ENCODE results near the gene FLNC. TPM values are rescaled to one million over a fixed set of nuclear protein-coding genes. Genes with fewer than 3 reads are reported as not detected.

The FLNC gene
- total and polyA plus RNA-seq, 9 of the 15 experiments (the other 6 are each of a cell fraction or from before 2014, with no cell fraction given), result 0.90 to 155 (median 28.8) TPM

DNA sequence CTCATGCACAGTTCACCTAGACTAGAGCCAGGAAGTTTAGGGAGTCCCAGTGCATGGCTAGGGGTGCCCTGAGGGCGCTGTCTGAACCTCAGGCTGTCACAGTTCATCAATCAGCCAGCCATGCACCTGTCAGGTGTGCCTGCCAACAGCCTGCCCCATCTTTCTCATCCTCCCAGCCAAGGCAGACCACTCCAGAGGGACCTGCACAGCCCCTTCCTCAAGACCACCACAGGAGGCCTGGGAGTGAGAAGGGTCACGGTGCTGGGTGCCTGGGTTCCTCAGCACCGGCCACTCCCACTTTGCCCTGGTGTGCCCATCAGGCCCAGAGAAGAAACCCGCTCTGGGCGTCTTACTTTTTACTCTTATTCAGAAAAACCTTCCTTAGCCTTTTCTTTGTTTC is 40.8 kb downstream of the FLNC start (continued):
- no peak for TF ChIP-seq RREB1 (CRISPR knock-in tag; IDR thresholded peaks at IDR 0.05)

DNA sequence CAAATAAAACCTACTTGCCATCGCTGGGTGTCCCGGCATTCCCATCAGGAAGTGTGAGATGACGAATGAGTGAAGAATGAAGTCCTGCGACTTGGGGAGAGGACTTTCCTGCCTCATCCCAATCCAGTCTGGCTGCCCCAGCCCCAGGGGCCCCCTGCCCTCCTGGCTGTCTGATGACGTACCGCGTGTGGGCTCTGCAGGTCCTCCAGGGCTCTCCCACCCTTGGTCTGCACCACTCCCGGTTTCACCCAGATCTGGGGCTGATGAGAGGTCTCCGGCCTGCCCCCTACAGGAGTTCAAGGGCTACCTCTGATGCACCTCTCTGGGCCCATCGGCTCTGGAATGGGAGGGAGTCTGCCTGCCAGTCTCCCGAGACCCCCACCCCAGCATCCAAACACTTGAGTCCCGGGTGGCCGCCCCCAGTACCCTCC is 42.2 kb downstream of the FLNC start:
- Histone ChIP-seq H3K27me3 (ENCODE audit: control insufficient read depth in 2 of 2, insufficient read depth in 2 of 2, low read length in 2 of 2) (no peaks in the 10 kb centered on the region), H3K9ac (ENCODE audit: insufficient read depth in 1 of 2, low read depth in 2 of 2, low read length in 2 of 2) (peak overlapping the region in 1 of 2 experiments; percentile 15; a peak in 1 of 4 replicates), H3K36me3 (ENCODE audit: control insufficient read depth, insufficient read depth, low read length) (peaks cover 12% of the 10 kb centered on the region; the same call in 1 of the 3 replicates), H3K9me1 (ENCODE audit: control insufficient read depth, insufficient read depth, low read length) (no peaks in the 10 kb centered on the region), H3K79me2 (ENCODE audit: control insufficient read depth, insufficient read depth, low read length) (no peaks in the 10 kb centered on the region), H4K20me1 (replicated peaks; ENCODE audit: control insufficient read depth, insufficient read depth, low read length) (no peaks in the 10 kb centered on the region), H3K27ac (ENCODE audit: extremely low read depth, low read depth, low read length) (no peak overlapping the region), H3K4me3 (no peak overlapping the region), H3K4me1 (replicated peaks in 1 of 2; ENCODE audit: control insufficient read depth in 2 of 2, insufficient read depth in 2 of 2, low read length in 2 of 2) (peaks cover 0 to 36% of the 10 kb centered on the region in 2 experiments; a peak in 3 of 5 replicates), H3K4me2 (ENCODE audit: insufficient read depth, low read length) (no peak overlapping the region), H2AFZ (ENCODE audit: low read depth, low read length) (no peak overlapping the region), H3K9me3 (replicated peaks; ENCODE audit: control insufficient read depth, insufficient read depth, low read depth, low read length) (no peaks in the 10 kb centered on the region)
- no TSS peak for BruUV-seq (replicated peaks)
- POLR2A ChIA-PET, result interaction anchor here (0.6 to 2.9 kb wide), 2 partner anchors 9 to 292 kb away, joined by 3 to 14 read pairs; partner anchors contain the start of gene ATP6V1F
- intact Hi-C loops (cut with micrococcal nuclease), result no loop called here
- in situ Hi-C loops (cut with MboI), result no loop called here
- FAIRE-seq (no peak), ATAC-seq (peak; percentile 81), DNase-seq (ENCODE audit: extremely low read depth in 1 of 4, low spot score in 3 of 4) (peak; percentile 48 to 64 (median 62))
- 27% methylated on average over 13 of the region's 13 CpGs for WGBS (ENCODE audit: insufficient coverage, low coverage, missing lambda C conversion rate)
- CTCF ChIA-PET (ENCODE audit: low intra/inter-chr PET ratio), result no interaction called here
- no peak for TF ChIP-seq KDM2B (CRISPR knock-in tag; IDR thresholded peaks at IDR 0.05)
- TF ChIP-seq ELK1 (CRISPR knock-in tag; IDR thresholded peaks at IDR 0.05), result no peak
- TF ChIP-seq SMC3 (conservative IDR thresholded peaks at IDR 0.05; ENCODE audit: insufficient read depth, low read depth, low read length), result 0 out of 2 replicates have a peak, but pooled peaks have one; percentile 23
- TF ChIP-seq ZBTB7A (IDR thresholded peaks at IDR 0.05; ENCODE audit: borderline replicate concordance, control insufficient read depth, low read depth, low read length), result peak; percentile 34; the same call in 1 of the 2 replicates
- peak; percentile 12 for TF ChIP-seq SP2 (IDR thresholded peaks at IDR 0.05; ENCODE audit: extremely low read depth, low read depth, low read length, poor library complexity, severe bottlenecking)
- peak in 1 of 2 experiments; percentile 25; a peak in 1 of 4 replicates for TF ChIP-seq RAD21 (CRISPR knock-in tag; conservative IDR thresholded peaks at IDR 0.05 in 1 of 2, IDR thresholded peaks at IDR 0.05 in 1 of 2)
- peak; percentile 50 to 62 (median 51); a peak in 5 of 6 replicates for TF ChIP-seq CTCF (IDR thresholded peaks at IDR 0.05 in 2 of 3, conservative IDR thresholded peaks at IDR 0.05 in 1 of 3; ENCODE audit: insufficient read depth in 2 of 3, low read depth in 1 of 3, low read length in 3 of 3)
